Renal cortical epithelial cell (primary cell): Measurements from ENCODE around the gene PVALB. TPM values are rescaled to one million over a fixed set of nuclear protein-coding genes. Genes with fewer than 3 reads are reported as not detected.

Source experiments
- DNase-seq: peaks from one replicate; pipeline ENCODE4 v3.0.0-alpha.2; 2011; ENCODE audit warnings: low read depth
- total RNA-seq: library from RNA; depleted of rRNA; stranded (reverse); fragments of >200 nt; gene quantifications from 2 replicates; pipeline ENCODE4 v1.2.3, GENCODE V29; 2014

The PVALB gene
- total RNA-seq, 1 donor from 2014 or later = not detected

DNA sequence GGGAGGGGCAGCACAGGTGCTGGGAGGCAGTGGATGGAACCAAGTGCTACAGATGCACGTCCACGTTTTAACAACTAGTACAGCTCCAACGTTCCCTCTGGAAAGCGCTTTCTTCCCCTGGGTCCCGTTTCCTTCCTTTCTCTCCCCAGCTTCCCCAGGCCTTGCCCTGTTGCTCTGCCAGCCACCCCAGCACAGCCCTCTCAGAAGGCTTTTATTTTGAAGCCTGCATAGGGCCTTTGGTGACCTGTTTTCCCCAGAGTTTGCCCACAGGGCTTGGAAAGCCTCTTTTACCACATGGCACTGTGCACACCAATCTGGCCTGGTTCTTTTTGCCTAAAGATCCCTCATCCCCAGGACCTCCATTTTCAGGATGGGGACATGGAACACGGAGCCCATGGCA is 30.1 kb upstream of the PVALB start:
- no peak for DNase-seq

DNA sequence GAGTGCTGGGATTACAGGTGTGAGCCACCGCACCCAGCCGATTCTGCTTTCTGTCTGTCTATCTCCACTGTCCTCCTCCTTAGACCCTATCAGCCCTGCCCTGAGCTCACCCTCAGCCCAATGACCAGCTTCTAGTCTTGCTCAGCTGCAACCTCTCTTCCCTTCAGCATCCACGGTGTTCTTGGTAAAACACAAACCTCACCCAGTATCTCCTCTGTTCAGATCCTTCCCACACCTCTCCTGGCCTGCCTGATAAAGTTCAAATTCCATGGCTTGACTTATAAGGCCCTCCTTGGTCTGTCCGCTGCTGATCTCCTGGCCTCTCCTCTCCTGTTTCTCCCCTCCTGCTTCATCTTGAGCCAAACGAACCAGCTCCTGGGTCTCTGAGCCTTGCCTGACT is 29.4 kb upstream of the PVALB start:
- no peak for DNase-seq

DNA sequence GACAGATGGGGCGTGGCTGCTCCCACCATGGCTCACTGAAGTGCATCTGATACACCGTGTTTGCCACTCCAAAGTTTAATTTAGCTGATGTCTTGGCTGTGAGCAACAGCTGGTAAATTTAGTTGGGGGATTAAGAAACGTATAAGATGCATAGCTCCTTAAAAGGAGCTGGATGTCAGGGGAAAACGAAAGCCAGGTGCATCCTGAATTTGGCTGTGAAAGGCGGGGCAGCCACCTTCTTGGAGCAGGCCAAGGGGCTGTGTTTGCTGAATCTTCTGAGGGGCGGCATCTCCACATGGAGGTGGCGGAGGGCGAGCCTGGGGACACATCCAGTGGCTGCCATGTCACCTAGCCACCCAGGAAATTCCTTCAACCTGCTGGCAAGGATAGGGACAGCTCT is 23.3 kb upstream of the PVALB start:
- DNase-seq = no peak

DNA sequence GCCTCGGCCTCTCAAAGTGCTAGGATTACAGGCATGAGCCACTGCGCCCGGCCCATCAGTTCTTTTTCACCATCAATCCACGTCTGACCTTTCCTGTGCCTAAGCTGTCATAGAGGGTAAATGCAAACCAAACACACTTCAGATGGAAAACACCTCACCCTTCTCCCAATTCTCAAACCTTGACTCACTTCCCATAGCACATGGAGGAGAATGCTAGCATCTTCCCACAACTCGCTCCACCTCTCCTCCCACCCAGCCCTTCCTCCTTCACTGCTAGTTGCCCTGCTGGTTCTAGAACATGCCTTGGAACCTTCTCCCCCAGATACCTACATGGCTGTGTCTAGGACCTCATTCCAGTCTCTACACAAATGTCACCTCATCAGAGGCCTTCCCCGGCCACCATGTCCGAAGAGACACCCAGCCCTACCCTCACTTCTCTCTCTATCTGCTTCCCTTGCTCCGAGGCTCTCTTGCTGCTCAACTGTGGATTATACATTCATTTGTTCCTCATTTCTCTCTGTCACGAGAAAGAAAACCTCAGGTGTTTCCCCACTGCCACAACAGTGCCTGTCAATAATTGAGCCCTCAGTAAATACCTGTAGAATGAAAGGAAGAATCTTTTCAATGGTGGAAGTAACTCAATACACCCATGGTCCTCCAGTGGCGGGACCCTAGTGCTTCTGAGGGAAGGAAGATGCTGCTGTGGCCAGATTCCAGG is 22.7 kb upstream of the PVALB start:
- no peak for DNase-seq

DNA sequence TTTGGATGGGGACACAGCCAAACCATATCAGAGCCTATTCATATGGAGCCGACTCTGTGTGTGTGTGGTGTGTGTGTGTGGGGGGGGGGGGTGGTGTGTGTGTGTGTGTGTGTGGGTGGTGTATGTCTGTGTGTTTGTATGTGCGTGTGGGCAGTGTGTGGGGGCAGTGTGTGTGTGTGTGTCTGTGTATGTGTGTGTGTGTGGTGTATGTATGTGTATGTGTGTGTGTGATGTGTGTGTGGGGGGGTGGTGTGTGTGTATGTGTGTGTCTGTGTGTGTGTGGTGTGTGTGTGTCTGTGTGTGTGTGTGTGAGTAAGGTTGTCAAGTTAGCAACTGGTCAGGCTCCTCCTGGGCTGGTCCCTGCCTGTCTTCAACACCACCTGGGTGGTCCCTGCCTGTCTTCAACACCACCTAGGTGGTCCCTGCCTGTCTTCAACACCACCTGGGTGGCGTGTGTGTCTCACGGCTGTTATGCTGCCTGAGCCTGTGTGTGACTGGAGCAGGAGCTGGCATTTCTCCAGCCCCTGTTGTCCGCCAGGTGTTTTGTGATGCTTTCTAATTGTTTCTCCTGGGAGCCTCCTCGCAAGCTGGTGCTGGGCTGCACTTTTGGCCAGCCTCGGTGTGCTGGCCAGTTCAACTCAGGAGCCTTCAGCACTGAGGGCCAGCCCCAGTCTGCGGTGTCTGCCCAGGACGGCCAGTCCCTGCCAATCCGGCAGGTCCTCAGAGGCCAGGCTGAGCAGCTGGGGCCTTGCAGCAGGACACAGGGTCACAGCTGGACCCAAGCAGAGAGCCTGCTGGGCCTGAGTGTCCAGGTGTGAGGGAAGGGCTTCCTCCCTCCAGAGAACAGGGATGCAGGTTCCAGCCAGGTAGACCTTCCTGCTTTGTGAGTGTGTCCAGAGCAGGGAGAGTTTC is 21.5 kb upstream of the PVALB start:
- no peak for DNase-seq

DNA sequence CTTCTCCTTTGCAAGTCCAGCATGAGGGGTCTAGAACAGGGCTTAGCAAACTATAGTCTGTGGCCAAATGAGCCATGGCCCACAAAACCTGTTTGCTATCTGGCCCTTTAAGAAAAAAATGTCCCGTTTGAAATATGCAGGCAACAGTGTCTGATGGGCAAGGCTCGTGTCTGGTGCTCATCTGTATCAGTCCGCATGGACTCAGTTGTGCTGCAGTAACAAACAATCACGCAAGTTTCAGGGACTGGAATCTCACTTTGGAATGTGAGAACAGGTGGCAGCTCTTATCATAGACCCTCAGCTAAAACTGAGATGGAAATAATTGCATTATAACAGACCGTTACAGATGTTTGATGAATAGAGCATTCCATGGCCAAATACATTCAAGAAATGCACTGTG is 19.1 kb upstream of the PVALB start:
- no peak for DNase-seq

DNA sequence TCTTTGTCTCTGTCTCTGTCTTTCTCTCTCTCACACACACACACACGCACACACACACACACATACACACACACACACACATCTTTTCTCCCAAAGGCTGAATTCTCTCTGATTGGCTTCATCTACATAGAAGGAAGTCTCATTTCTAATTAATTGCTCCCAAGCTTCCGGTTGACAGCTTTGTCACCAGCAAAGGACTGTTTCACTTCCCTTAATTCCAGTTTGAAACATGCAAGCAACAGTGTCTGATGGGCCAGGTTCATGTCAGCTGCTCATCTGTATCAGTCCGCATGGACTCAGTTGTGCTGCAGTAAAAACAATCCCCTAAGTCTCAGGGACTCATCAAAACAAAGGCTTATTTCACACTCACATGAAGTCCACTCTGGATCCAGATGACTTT is 16.2 kb upstream of the PVALB start:
- no peak for DNase-seq

DNA sequence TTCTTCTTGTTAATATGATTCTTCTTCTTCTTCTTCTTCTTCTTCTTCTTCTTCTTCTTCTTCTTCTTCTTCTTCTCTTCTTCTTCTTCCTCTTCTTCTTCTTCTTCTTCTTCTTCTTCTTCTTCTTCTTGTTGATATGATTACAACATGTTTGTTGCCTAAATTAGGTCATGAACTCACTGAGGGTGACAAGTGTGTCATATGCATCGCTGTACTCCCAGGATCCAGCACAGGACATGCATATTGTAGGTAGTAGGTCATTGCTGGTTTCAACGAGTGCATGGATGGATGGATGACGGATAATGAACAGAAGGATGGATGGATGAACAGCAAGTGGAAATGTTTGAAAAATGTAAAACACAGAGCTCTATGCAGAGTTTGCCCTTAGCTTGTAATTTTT is 14.9 kb upstream of the PVALB start:
- DNase-seq = no peak

DNA sequence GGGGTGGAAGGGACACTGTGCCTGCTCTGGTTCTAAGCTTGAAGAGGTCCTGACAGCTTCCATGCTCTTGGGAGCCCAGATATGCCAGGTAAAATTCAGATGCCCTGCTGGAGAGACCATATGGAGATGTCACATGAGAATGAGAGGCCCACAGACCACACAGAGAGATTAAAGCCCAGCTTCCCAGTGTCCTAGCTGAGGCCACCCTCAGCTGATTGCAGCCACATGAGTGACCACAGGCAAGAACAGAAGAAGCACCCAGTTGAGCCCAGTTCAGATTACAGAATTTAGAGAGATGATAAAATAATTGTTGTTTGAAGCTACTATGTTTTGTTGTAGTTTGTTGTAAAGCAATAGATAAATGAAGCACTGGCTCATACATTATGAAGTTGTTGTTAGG is 14.4 kb upstream of the PVALB start:
- no peak for DNase-seq

DNA sequence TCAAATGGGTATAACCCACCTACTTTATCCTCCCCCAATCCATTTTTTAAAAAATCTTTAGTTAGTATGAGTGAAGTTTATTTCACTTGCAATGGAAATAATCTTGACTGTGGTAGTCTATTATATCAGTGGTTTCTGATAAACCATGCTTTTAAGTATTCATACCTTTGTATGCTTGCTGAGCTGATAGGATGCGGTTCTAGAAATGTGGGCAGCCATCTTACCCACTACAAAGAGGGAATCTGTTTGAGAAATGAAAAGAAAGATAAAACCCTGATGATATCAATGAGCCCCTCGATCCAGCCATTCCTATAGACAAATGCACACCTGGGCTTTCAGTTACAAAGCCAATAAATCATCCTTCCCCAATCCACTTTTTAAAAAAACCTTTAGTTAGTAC is 13.8 kb upstream of the PVALB start:
- no peak for DNase-seq

DNA sequence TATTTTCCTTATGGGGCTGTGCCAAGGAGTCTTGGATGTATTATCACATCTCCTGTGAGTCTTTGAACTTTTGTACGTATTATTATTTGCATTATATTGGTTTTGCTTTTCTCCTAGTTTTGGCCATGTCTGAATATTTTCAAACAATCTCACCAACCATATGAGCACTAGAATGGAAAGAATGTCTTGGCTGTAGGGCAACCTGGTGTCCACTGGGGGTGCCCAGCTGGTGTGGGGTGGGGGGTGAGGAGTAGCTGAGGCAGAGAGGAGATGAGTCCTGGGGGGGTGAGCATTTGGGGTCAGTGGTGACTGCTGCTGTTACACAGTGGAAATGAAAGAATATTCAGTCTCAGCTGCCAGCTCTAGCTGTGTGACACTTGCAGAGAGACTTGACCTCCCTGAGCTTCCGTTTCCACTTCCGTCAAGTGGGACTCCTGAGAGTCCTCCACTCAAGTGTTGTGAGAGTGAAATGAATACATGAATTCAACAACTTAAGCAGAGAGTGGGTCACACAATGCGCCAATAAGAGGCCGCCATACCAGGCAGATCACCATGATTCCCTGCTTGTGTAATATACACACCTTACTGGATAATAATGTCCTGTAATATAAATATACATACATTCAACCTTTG is 12.7 kb upstream of the PVALB start:
- DNase-seq = no peak

DNA sequence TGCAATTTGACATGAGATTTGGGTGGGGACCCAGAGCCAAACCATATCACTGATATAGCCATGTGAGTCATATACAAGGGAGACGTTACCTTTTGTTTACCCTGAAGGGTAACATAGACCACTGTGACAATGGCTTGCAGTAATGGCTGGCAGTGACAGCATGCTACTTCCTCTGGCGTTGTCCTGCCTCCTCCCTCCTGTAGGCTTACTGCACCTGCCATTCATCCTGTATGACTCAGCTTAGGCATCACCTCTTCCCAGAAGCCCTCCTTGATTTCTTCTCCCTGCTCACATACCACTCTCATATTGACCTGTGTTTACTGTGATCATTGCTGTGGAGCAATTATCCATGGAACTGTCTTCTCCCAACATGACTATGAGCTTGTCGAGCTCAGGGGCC is 12.0 kb upstream of the PVALB start:
- no peak for DNase-seq

DNA sequence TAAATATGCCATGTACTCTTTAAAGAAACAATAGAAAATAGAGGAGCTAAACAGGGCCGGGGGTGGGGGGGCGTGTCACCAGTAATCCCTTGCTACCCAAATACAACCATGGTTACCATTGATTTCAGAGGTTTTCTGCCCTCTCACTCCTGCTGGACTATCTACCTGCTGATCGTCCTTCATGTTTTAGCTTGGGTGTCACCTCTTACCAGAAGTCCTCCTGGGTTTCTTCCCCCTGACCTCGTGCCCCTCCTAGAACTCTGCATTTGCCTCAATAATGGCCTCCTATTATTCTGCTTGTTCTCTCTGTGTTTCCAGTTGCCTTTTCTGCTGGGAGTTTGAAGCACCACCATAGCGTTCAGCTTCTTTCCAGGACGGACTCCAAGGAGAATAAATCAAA is 9.4 kb upstream of the PVALB start:
- no peak for DNase-seq

DNA sequence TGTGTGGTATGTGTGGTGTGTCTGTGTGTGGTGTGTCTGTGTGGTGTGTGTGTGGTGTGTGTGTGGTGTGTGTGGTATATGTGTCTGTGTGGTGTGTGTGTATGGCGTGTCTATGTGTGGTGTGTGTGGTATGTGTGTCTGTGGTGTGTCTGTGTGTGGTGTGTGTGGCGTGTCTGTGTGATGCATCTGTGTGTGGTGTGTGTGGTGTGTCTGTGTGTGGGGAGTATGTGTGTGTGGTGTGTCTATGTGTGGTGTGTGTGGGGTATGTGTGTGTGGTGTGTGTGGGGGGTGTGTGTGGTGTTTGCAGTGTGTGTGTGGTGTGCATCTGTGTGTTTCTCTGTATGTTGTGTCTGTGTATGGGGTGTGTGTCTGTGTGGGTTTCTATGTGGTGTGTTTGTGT is 7.8 kb upstream of the PVALB start:
- DNase-seq = no peak

DNA sequence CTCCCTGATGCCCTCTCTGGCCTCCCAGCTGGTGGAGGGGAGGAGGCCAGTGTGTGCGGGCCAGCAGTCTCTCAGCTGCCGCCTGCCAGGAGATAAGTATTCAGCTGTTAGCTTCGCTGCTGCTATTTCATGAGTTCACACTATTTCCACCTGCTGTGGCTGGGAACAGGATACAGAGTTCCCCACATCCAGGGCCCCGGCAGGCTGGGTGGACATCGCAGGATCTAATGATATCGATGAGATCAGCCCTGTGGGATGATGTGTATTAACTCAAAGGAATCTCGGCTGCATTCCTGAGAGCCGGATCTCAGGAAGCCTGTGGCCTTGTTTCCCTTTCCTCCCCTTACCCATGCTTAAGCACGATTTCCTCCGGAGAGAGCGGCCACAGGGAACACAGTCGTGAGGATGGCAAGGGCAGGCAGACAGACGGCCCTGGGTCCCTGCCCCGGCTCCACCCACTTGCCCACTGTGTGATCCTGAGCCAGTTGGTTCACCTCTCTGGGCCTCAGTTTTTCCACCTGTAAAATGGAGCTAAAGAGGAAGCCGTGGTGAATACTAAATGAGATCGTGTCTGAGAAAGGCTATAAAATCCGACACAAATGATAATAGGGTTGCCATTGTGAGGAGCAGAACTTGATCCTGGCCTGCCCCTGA is 6.5 kb upstream of the PVALB start:
- no peak for DNase-seq

DNA sequence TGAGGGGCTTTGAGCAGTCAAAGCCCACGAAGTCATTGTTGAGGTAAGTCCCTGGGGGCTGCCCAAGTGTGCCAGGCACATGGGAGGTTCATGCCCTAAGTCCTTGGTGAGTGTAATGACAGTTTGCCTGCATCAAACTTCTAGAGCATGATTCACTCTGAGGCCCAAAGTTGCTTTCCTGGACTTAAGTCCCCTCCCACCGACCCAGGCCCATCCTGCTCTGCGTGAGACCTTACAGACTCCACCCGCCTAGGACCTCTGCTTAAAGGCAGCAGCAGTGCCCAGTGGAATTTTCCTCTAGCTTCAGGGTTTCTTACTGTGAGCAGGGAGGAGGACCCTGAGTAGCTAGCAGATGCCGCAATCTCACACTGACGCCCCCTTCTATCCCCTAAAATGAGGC is 5.7 kb upstream of the PVALB start:
- no peak for DNase-seq

DNA sequence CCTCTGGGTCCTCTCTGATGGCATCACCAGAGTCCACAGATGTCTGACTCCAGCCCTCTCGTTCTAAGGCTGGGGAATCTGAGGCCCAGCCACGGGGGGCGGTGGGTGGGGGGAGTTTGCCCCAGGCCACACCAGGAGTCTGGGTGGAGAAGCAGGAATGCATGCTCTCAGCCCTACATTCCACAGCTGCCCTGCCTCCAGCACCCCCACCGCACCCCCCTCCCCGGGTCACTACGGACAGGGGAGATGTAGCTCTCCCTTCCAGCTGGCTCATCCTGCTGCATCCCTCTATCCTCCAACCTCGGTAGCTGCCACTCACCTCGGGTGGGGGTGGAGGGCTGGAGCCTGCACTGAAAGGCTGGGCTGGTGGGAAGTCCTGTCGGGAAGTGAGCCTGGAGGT is 2.3 kb upstream of the PVALB start:
- no peak for DNase-seq

DNA sequence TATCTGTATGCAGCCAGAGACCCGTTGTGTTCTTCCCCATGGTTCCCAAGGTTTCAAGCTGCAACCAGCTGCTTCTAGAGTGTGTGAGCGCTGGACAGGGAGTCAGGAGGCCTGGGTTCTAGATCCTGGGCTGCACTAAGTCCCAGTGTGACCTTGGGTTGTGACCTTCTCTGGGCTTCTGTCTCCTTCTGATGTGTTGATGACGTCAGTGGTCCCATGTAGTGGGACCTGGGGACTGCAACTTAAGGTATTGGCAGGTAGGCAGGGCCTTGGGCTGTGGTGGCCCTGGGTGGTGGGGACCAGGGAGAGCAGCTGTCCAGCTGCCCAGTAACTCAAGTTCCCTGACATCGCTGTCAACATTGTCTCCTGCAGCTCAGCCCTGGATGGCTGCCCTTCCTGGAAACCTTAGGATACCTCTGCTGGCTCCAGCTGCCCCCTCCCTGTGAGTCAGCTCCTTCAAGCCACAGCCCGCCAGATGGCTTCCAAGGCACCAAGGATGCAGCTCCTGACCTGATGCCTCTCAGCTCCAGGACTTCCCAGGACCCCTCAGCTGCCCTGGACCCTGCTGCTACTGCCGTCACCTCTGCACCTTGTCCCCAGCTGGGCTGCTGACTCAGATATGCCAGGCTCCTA is 1.3 kb upstream of the PVALB start:
- no peak for DNase-seq

DNA sequence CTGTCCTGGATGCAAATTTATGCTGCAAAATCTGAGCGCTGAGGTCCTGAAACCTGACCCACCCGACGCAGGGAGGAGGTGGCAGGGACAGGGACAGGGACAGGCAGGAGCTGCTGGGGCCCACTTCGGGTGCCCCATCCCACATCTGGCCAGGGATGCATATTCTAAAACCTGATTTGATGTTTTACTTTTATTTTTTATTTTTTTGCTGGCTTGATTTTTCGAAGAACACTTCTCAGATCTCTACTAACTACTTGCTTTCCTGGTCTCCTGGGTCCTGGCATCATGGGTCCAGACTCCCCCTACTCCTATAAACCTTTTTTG is 652 bp upstream of the PVALB start:
- no peak for DNase-seq

DNA sequence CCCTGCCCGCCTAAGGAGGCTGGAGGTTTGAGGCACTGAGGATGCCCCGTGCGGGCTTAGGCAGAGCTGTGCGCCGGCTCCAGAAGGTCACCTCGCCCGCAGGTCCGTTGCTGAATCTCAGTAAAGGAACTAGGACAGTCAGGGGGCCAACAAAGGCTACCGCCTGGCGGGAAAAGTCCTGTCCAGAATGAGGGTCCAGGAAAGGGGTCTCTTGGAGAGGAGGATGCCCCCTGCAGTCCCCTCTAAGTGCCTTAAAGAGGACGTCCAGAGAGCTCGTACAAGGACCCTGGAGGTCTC is 548 bp downstream of the PVALB start:
- no peak for DNase-seq

DNA sequence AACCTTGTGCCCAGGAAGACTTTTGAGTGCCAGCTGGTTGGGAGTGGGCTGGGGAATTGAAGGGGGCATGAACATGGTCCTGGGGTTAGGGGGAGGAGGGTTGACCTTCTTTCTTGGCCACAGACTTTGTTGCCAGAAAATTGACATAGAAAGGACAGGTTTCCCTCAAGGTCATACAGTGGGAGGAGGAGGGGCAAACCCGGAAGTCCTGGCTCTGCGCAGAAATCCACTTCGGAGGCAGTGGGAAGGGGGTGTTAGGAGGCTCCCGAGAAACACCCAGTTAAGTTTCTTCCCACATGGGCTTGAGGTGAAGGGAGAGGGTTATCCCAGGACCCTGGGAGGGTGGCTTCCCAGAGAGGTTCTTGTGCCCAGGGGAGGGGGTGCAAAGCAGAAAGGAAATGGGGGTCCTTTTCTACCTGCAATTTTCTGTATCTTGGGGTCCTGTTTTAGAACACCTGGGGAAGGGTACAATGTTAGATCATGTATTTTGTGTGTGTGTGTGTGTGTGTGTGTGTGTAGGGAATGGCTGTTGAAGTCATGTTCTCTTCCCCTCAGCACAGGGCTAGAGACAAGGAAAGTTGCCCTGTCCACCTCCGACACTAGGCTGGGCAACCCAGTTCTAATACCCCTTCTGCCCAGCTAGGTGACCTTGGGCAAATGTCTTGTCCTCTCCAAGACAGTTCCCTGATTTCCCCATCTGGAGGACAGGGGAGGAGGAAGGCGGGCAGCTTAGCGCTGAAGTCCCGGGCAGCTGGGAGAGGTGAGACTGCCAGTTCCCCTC is 1.1 kb downstream of the PVALB start:
- no peak for DNase-seq

DNA sequence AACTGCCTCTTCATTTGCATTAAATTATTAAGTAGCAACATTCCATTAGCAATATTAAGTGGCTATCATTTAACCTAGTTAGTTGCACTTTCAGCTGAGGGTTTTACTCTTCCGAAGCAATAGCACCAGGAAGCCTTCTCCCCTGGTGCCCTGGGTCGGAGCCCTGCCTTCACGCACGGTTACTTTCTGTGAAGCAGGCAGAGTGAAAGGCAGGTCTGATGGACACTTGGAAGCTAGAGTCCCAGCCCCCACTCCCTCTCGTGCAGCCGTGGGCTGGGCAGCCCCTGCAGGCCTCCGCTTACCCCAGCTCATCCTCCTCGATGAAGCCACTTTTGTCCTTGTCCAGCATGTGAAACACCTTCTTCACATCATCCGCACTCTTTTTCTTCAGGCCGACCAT is 2.0 kb downstream of the PVALB start:
- DNase-seq = no peak
